ENCODE results near the gene LSP1.
A peak's percentile ranks its signal among the peaks of the same experiment; 100 is the strongest.

LSP1 gene

DNA sequence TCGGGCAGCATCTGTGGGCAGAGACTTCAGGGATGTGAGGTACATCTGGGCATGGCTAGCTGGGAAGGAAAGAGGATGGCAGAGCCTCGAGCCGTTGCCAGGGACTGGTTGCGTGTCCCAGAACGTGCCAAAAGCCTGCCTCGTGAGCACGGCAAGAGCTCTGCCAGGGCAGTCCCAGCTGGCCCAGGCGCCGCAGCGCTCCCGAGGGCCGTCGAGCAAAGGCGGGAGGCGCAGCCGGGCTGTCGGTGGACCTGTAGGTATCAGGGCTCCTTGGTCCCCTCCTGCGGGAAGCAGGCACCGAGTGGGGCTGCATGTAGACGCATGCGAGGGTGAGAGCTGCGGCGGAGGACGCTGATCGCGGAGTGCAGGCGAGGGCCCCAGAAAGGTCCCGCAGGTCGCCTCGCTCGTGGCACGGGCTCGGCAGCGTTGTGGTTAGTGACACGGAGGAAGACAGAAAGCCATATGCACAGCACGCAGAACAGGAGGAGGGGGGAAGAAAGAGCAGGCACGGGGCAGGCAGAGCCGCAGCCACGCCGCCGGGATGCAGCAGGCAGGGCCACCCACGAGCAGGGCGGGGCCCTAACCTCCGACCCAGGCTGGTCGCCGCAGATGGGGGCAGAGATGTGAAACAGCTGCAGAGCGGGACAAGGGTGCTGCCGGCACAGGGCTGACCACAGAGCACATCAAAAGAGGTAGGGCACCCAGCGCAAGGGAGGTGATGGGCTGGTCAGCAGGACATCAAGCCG is 18.0 kb downstream of the LSP1 start:
- ATAC-seq, result no peak
- TF ChIP-seq ESRRG (CRISPR knock-in tag; IDR thresholded peaks at IDR 0.05), result no peak
- TF ChIP-seq ZNF70 (CRISPR knock-in tag; IDR thresholded peaks at IDR 0.05), result peak; percentile 98
- no peak for TF ChIP-seq BACH2 (CRISPR knock-in tag; IDR thresholded peaks at IDR 0.05; ENCODE audit: borderline replicate concordance)

DNA sequence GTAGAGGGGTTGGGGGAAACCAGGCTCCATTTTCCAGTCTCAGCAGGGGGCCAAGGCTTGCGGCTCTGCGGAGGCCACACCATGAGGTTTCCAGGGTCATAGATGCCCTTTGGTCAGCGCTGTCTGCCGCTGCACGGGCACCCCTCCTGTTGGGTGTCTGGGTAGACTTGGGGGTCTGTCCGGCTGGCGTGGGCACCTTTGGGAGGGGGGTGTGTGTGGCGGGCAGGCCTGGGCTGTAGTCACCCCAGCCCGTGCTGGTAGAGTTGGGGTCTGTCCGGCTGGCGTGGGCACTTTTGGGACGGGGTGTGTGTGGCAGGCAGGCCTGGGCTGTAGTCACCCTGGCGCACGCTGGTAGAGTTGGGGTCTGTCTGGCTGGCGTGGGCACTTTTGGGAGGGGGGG is 18.6 kb downstream of the LSP1 start:
- no peak for ATAC-seq
- TF ChIP-seq ZNF565 (CRISPR knock-in tag; conservative IDR thresholded peaks at IDR 0.05; ENCODE audit: low read depth) (no peak), ARNTL (CRISPR knock-in tag; IDR thresholded peaks at IDR 0.05; ENCODE audit: borderline replicate concordance, low read depth) (no peak), PPARA (CRISPR knock-in tag; IDR thresholded peaks at IDR 0.05; ENCODE audit: borderline replicate concordance) (no peak), TOX (CRISPR knock-in tag; IDR thresholded peaks at IDR 0.05; ENCODE audit: borderline replicate concordance) (no peak), POU6F1 (CRISPR knock-in tag; IDR thresholded peaks at IDR 0.05; ENCODE audit: borderline replicate concordance, low read depth) (no peak), ZNF70 (CRISPR knock-in tag; IDR thresholded peaks at IDR 0.05) (no peak), GLIS3 (CRISPR knock-in tag; IDR thresholded peaks at IDR 0.05) (no peak), CSDC2 (CRISPR knock-in tag; IDR thresholded peaks at IDR 0.05) (no peak), TCF4 (CRISPR knock-in tag; IDR thresholded peaks at IDR 0.05; ENCODE audit: borderline replicate concordance) (no peak), PATZ1 (CRISPR knock-in tag; IDR thresholded peaks at IDR 0.05; ENCODE audit: borderline replicate concordance) (no peak)

- ATAC-seq, result 0 out of 3 replicates have a peak, but pooled peaks have one; percentile 13
- no peak for TF ChIP-seq POU6F1 (CRISPR knock-in tag; IDR thresholded peaks at IDR 0.05; ENCODE audit: borderline replicate concordance, low read depth)
- no peak for TF ChIP-seq PPARA (CRISPR knock-in tag; IDR thresholded peaks at IDR 0.05; ENCODE audit: borderline replicate concordance)
- TF ChIP-seq TCF4 (CRISPR knock-in tag; IDR thresholded peaks at IDR 0.05; ENCODE audit: borderline replicate concordance), result no peak
- TF ChIP-seq SNAI2 (CRISPR knock-in tag; IDR thresholded peaks at IDR 0.05), result no peak
- TF ChIP-seq OSR1 (CRISPR knock-in tag; IDR thresholded peaks at IDR 0.05), result no peak
- TF ChIP-seq ZNF70 (CRISPR knock-in tag; IDR thresholded peaks at IDR 0.05), result no peak
- no peak for TF ChIP-seq CSDC2 (CRISPR knock-in tag; IDR thresholded peaks at IDR 0.05)
- no peak for TF ChIP-seq ZFP3 (CRISPR knock-in tag; IDR thresholded peaks at IDR 0.05)
- no peak for TF ChIP-seq ARNTL (CRISPR knock-in tag; IDR thresholded peaks at IDR 0.05; ENCODE audit: borderline replicate concordance, low read depth)
- no peak for TF ChIP-seq ZNF565 (CRISPR knock-in tag; conservative IDR thresholded peaks at IDR 0.05; ENCODE audit: low read depth)
- TF ChIP-seq GLIS3 (CRISPR knock-in tag; IDR thresholded peaks at IDR 0.05), result no peak
- no peak for TF ChIP-seq PATZ1 (CRISPR knock-in tag; IDR thresholded peaks at IDR 0.05; ENCODE audit: borderline replicate concordance)
- TF ChIP-seq BACH2 (CRISPR knock-in tag; IDR thresholded peaks at IDR 0.05; ENCODE audit: borderline replicate concordance), result no peak
- TF ChIP-seq ESRRG (CRISPR knock-in tag; IDR thresholded peaks at IDR 0.05), result no peak
- TF ChIP-seq, protein P1, sequence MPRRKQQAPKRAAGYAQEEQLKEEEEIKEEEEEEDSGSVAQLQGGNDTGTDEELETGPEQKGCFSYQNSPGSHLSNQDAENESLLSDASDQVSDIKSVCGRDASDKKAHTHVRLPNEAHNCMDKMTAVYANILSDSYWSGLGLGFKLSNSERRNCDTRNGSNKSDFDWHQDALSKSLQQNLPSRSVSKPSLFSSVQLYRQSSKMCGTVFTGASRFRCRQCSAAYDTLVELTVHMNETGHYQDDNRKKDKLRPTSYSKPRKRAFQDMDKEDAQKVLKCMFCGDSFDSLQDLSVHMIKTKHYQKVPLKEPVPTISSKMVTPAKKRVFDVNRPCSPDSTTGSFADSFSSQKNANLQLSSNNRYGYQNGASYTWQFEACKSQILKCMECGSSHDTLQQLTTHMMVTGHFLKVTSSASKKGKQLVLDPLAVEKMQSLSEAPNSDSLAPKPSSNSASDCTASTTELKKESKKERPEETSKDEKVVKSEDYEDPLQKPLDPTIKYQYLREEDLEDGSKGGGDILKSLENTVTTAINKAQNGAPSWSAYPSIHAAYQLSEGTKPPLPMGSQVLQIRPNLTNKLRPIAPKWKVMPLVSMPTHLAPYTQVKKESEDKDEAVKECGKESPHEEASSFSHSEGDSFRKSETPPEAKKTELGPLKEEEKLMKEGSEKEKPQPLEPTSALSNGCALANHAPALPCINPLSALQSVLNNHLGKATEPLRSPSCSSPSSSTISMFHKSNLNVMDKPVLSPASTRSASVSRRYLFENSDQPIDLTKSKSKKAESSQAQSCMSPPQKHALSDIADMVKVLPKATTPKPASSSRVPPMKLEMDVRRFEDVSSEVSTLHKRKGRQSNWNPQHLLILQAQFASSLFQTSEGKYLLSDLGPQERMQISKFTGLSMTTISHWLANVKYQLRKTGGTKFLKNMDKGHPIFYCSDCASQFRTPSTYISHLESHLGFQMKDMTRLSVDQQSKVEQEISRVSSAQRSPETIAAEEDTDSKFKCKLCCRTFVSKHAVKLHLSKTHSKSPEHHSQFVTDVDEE (CRISPR knock-in tag; IDR thresholded peaks at IDR 0.05), result no peak
- TF ChIP-seq RARB (CRISPR knock-in tag; IDR thresholded peaks at IDR 0.05), result no peak
Observed at GRCh38 chr11:1872267-1872985, 19.5 kb downstream of the LSP1 start.

Measured in SK-N-SH treated with all-trans-retinoic acid at 6 μM for 48 hours (cell line).